C1 segment of cervical spinal cord (tissue), 14 donors: ENCODE data around the gene NUDT16.

ENCODE experiments used
- DNase-seq, 14 donors: peaks; one replicate each; lab custom pipeline; 2025; lab: John Stamatoyannopoulos, UW

Gene NUDT16

DNA sequence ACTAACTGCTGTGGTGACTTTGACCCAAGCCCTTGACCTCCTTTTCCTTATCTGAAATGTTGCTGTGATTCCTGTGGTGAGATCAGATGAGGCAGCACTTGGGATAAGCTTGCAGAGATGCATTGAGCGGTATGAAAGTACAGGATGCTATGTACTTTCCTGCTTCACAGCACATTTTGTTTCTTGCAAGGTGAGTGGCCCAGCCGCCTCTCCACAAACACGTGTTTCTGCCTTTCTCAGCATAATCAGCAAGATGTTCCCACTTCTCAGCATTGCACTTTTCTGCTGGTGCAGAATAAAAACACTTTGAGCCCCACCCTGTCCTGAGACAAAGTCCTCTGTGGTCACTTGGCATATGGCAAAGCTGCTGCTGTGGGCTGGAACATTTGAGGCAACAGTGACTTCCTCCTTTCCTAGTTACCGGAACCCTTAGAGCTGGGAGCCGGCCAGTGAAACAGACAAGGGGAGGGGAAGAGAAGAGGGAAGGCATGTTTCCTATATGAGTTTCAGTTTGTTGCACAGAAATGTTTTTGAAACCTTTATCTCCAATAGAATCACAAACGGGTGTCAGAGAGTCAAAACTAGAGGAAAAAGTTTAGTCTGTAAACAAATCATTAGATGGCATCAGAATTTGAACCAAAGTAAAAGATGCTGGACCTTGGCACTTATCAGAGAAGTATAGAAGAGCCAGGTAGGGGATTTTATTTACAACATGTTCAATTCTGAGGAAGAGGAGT is 5.0 kb downstream of the NUDT16 start:
- DNase-seq = peak in 8 of 14 donors; percentile 11 to 52 (median 33)

- no peak for DNase-seq
Observed at GRCh38 chr3:131387796-131388489, 6.4 kb downstream of the NUDT16 start.

DNA sequence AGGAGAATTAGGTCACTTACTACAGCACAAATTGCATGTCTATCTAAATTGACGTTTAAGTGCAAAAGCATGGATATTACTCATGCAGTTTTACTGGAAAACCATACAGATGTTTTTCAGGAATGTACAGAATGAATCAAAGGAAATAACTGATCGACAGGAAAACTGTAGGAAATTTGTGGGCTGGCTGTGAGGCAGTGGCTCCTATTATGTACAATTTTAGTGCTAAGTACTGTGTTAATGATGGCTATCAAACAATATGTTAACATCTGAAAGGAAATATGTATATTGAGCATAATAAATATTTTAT is 6.9 kb downstream of the NUDT16 start:
- no peak for DNase-seq

- no peak for DNase-seq
Observed at GRCh38 chr3:131390331-131390730, 8.8 kb downstream of the NUDT16 start.

- no peak for DNase-seq
Observed at GRCh38 chr3:131393051-131393450, 11.5 kb downstream of the NUDT16 start.

DNA sequence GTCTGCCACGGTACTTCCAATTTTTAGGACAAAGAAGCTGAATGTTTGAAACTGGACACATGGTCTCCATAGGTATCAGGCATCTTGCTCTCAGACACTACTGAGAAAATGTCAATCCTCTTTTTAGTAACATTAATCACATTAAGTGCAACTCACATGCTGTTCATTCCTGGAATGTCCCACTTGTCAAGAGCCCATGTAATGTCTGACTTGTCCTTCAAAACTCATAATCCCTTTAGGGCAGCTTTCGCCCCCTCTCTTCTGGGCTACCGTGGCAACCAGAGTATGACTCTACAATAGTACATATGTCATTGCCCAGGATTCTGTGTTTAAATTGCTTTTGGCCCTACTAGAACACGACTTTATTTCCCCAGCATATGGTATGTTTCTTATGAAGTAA is 12.3 kb downstream of the NUDT16 start:
- no peak for DNase-seq

GRCh38 chr3:131394400-131394799 is 12.8 kb downstream of the NUDT16 start:
- no peak for DNase-seq

DNA sequence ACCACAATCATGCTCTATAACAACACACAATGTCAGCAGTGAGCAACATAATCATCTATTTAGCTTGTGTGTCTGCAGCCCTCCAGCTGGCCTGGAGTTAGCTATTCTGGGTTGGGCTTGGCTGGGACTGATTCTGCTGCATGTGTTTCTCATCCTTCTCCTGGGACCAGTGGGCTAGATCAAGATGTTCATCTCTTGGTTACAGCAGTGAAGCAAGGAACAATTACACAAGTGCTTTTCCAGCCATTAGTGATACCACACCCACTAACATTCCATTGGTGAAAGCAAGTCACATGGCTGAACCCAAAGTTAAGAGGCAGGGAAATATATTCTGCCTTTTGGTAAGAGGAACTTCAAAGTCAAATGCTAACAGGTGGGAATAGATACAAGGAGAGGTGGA is 14.6 kb downstream of the NUDT16 start:
- DNase-seq = no peak

- DNase-seq = no peak
Observed at GRCh38 chr3:131397889-131398288, 16.3 kb downstream of the NUDT16 start.

GRCh38 chr3:131401978-131402377 is 20.4 kb downstream of the NUDT16 start:
- DNase-seq = no peak

- no peak for DNase-seq
Observed at GRCh38 chr3:131402391-131403039, 20.9 kb downstream of the NUDT16 start.

DNA sequence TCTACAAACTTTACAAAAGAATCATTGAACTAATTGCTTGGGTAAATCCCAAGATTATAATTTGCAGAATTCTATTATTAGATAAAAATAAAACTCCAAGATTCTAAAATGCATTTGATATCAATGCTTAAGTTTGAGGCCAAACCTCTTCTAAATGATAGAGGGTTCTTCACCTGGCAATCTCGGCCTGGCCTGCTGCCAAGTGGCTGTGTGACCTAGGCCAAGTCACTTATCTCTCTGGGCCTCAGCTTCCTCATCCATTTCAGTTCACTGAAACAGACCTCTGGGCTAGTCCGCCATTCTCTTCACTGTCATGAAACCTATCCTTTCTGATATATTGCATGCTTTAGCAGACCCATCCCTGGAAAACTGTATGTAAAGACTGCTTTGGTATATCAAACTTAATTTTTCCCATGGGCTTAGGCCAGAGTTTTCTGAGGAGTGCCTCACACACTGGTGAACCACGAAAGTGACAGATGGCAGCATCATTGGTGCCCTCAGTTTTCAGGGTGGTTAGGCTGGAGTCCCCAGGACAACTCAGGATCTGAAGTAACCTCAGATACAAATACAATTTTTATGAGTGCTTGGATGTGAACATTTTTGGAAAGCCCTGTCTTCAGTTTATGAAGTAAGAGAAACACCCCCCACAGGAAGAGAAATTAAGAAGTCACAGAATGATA is 21.8 kb downstream of the NUDT16 start:
- DNase-seq = no peak

DNA sequence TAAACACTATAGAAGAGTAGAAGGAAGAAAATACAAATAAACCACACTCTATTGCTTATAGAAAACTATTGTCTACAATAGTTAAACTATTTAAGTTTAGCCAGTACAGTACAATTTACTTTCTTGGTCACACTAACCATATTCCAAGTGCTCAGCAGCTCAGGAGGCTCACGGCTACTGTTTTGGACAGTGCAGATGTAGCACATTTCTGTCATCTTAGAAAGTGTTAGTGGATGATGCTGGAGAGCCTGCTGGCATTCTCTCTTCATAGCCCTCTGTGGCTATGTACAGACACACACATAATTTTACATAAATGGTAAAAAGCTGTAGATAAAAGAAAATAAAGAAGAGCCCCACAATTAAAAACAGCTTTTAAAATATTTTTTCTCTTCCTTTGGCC is 23.8 kb downstream of the NUDT16 start:
- no peak for DNase-seq

DNA sequence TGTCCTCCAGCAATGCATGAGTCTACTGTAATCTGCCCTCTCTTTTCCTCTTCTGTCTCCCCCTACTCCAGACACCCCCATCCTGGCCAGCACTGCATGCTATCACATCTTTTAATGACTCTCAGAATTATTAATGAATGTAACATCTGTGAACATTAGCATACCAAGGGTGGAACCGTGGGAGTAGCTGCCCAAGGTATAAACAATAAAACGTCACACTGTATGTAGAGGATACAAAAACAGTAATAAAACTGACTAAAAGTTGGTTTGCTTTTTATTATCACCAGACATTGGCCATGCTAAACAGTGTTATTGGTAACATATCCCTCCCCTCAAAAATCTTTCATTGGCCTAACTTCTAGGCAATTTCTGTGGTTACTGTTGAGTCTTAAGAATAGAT is 24.7 kb downstream of the NUDT16 start:
- DNase-seq = no peak

GRCh38 chr3:131417751-131418150 is 36.2 kb downstream of the NUDT16 start:
- no peak for DNase-seq

GRCh38 chr3:131421301-131421700 is 39.7 kb downstream of the NUDT16 start:
- no peak for DNase-seq

DNA sequence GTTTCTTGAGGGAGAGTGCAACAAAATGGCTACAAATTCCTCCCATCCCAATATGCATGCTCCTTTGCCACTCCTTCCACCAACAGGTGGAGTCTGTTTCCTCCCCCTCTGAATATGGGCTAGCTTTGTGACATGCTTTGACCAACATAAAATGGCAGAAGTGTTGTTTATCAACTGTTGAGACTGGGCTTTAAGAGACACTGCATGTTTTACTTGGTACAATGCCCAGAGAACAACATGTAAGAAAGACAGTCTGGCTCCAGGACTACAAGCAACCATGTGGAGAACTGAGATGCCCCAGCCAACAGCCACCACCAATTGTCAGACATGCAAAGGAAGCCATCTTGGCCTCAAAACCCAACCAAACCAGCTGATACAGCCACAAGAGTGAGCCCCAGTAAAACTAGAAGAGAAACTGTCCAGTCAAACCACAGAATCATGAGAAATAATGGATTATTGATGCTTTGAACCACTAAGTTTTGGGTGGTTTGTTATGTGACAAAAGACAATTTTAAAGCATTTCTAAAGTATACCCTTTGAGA is 40.5 kb downstream of the NUDT16 start:
- DNase-seq = no peak

DNA sequence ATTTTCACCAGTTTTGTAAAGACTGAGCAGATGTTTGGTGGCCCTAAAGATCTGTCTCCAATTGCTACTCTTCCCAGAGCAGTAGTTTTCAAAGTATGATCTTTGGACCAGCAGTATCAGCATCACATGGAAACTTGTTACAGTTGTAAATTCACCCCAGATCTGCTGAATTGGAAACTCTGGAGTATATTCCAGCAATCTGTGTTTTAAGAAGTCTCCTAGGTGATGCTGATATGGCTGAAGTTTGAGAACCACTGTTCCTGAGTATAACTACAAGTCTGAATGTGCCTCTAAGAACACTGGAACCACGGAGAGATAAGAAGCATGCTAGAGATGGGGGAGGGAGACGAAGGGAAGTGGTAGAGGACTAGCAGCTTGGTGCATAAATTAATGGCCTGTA is 45.7 kb downstream of the NUDT16 start:
- DNase-seq = no peak

GRCh38 chr3:131431754-131432153 is 50.2 kb downstream of the NUDT16 start:
- DNase-seq = no peak

DNA sequence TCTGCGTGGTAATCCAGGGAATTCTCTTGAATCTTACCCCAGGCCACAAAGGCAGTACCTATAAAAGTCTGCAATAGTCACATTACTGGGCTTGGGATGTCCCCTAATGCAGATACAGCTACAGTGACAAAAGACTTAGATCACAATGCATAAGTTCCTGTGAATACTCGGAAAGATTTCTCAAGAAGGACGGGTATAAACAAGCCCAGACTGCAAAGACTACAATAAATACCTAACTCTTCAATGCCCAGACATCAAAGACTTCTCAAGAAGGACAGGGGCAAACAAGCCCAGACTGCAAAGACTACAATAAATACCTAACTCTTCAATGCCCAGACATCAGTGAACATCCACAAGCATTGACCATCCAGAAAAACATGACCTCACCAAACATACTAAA is 50.9 kb downstream of the NUDT16 start:
- DNase-seq = no peak

- DNase-seq = no peak
Observed at GRCh38 chr3:131435000-131435399, 53.4 kb downstream of the NUDT16 start.
